Upper lobe of left lung (tissue), 6 donors: ENCODE measurements around the gene CLEC4D. TPM values are rescaled to one million over a fixed set of nuclear protein-coding genes. Genes with fewer than 3 reads are reported as not detected.
A peak's percentile ranks its signal among the peaks of the same experiment; 100 is the strongest.

ENCODE experiments used
- ATAC-seq, 2 donors: fragments of 200-7000 bp; cut with Tn5 transposase; one replicate each; pipeline ENCODE4 v1.9.1; 2022; ENCODE audit warnings: mild to moderate bottlenecking in 2 of 2, moderate library complexity in 2 of 2; ENCODE audit not compliant: low FRiP score in 2 of 2
- DNase-seq, 2 donors: peaks; one replicate each; pipeline ENCODE4 v3.0.0-alpha.2; 2019 to 2020
- H3K27ac ChIP-seq, 4 donors: fragments of 200-600 bp; sonication (generic); one replicate each; pipeline ENCODE4 v1.5.1; 2016 to 2019
- H3K27me3 ChIP-seq, 4 donors: fragments of 200-600 bp; sonication (generic); one replicate each; pipeline ENCODE4 v1.5.1; 2017 to 2019
- H3K36me3 ChIP-seq, 4 donors: fragments of 200-600 bp; sonication (generic); one replicate each; pipeline ENCODE4 v1.5.1; 2016 to 2019
- H3K4me1 ChIP-seq, 4 donors: fragments of 200-600 bp; sonication (generic); one replicate each; pipeline ENCODE4 v1.5.1; 2018 to 2019
- H3K4me3 ChIP-seq, 4 donors: fragments of 200-600 bp; sonication (generic); one replicate each; pipeline ENCODE4 v1.5.1; 2017 to 2019; ENCODE audit warnings: mild to moderate bottlenecking in 2 of 4, moderate library complexity in 1 of 4
- H3K9me3 ChIP-seq, 4 donors: fragments of 200-600 bp; sonication (generic); one replicate each; pipeline ENCODE4 v1.5.1; 2018 to 2019
- CTCF ChIP-seq, 6 experiments: fragments of 450-650 bp in 4 of 6; fragments of 200-600 bp in 2 of 6; sonication (generic) in 2 of 6; IDR thresholded peaks; one replicate each; pipeline ENCODE4 v1.5.1; 2016 to 2019; ENCODE audit warnings: antibody characterized with exemption in 6 of 6
- EP300 ChIP-seq, 4 donors: sonication (generic); formaldehyde crosslinking; IDR thresholded peaks; one replicate each; pipeline ENCODE4 v1.5.1; 2017; ENCODE audit warnings: antibody characterized with exemption in 4 of 4, control low read depth in 2 of 4
- POLR2A ChIP-seq, 4 donors: fragments of 450-650 bp; IDR thresholded peaks; one replicate each; pipeline ENCODE4 v1.5.1; 2016 to 2017; ENCODE audit warnings: antibody characterized with exemption in 4 of 4, mild to moderate bottlenecking in 2 of 4
- POLR2AphosphoS5 ChIP-seq, 2 donors: sonication (generic); formaldehyde crosslinking; IDR thresholded peaks; one replicate each; pipeline ENCODE4 v1.5.1; 2017; ENCODE audit warnings: antibody characterized with exemption in 2 of 2
- small RNA-seq, 4 donors: library from RNA; depleted of rRNA; stranded (forward); fragments of <200 nt; gene quantifications; one replicate each; pipeline ENCODE3, GENCODE V24; 2016
- total RNA-seq, 6 donors: library from RNA; depleted of rRNA in 4 of 6; stranded (reverse); fragments of >200 nt in 4 of 6; gene quantifications; one replicate each; pipeline versions ENCODE4 v1.1.0 to v1.2.1, GENCODE V29; 2016 to 2021
- donor health status: DM: no; HTN: no; CAD: no; lungs with moderate emphysema.
- donor health status: DM: no; HTN: yes; CAD: no; lungs with severe emphysema.

CLEC4D gene
- total RNA-seq, 6 donors from 2014 or later = 1.2 to 4.0 (median 3.2) TPM; not detected in 1

- Histone ChIP-seq H3K36me3 (no peaks in the 10 kb centered on the region), H3K9me3 (peaks cover 0 to 15% (median 0%) of the 10 kb centered on the region in 4 donors), H3K27me3 (no peaks in the 10 kb centered on the region), H3K4me1 (peaks cover 4 to 13% (median 6%) of the 10 kb centered on the region in 4 donors), H3K27ac (peak overlapping the region; percentile 35 to 83 (median 63)), H3K4me3 (peak overlapping the region in 1 of 4 donors; percentile 5)
- DNase-seq (no peak), ATAC-seq (no peak)
- TF ChIP-seq CTCF (IDR thresholded peaks at IDR 0.05) = peak in 1 of 6 experiments; percentile 10
- TF ChIP-seq EP300 (IDR thresholded peaks at IDR 0.05) = no peak
- no peak for TF ChIP-seq POLR2AphosphoS5 (IDR thresholded peaks at IDR 0.05)
- TF ChIP-seq POLR2A (IDR thresholded peaks at IDR 0.05) = no peak
Observed at GRCh38 chr12:8566525-8566924, 53.2 kb downstream of the CLEC4D start.

Small RNAs within 50 kb of the gene (small RNA-seq; reads per million reads assigned to genes)
- 0 to 0.43 (median 0) reads per million in 4 donors for gene RNU6-275P

Other genes with a start within 250 kb of the CLEC4D start
- gene CLEC6A, start 57.5 kb upstream of the CLEC4D start, total RNA-seq = under 1 TPM in 4 of 6 donors, not detected in 2; 0.49 to 0.98 (median 0.77) TPM
- 10 to 100 TPM in 5 of 6 donors, 1 to 10 TPM in 1; 3.0 to 30.8 (median 16.3) TPM for gene CLEC4E, start 27.4 kb downstream of the CLEC4D start, total RNA-seq
- 1 to 10 TPM in 1 of 6 donors, under 1 TPM in 1, not detected in 4; 0.74 to 1.3 TPM for gene AICDA, start 99.4 kb downstream of the CLEC4D start, total RNA-seq
- gene MFAP5, start 149.3 kb downstream of the CLEC4D start, total RNA-seq = 100 to 1,000 TPM in 1 of 6 donors, 10 to 100 TPM in 1, 1 to 10 TPM in 4; 2.1 to 102 (median 8.5) TPM
- gene RIMKLB, start 184.5 kb downstream of the CLEC4D start, total RNA-seq = 100 to 1,000 TPM in 1 of 6 donors, 10 to 100 TPM in 5; 25.2 to 103 (median 40.1) TPM